AG08395 (cell line): Measurements from ENCODE around the gene BCL11A.

Experiments
- DNase-seq: peaks from one replicate; pipeline ENCODE4 v3.0.0; 2012; ENCODE audit warnings: mixed read lengths, low spot score

The BCL11A gene

DNA sequence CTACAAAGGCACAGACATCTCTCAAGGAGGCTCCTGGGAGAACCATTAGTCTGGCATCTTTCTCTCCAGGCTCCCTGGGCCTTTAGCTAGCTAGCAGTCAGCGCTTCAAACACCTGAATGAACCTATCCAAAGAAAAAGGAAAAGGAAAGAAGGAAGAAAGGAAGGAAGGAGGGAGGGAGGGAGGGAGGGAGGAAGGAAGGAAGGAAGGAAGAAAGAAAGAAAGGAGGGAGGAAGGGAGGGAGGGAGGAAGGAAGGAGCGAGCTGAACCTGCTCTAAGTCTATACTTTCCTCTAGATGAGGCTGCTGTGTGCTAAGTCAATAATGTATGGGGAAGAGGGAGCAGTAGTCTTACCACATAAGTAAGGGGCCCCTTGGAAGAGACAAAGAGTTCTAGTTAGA, 5.1 kb upstream of the BCL11A start:
- DNase-seq: no peak

DNA sequence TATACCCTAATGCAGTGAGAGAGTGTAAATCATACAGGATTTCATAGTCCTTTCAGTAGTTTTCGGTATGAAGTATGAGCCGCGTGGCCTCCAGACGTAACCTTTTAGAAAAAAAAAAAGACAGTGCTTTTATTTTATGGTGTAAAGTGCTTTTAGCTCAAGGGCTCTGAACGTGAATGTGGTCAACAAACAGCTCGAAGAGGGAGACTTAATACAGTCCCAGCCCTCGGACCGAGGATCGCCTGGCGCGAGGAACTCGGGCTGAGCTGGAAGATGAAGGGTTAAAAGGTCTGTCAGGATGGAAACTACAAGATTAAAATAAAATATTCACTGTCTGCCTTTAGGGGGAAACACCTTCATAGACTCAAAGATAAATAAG, 4.0 kb upstream of the BCL11A start:
- DNase-seq: no peak

DNA sequence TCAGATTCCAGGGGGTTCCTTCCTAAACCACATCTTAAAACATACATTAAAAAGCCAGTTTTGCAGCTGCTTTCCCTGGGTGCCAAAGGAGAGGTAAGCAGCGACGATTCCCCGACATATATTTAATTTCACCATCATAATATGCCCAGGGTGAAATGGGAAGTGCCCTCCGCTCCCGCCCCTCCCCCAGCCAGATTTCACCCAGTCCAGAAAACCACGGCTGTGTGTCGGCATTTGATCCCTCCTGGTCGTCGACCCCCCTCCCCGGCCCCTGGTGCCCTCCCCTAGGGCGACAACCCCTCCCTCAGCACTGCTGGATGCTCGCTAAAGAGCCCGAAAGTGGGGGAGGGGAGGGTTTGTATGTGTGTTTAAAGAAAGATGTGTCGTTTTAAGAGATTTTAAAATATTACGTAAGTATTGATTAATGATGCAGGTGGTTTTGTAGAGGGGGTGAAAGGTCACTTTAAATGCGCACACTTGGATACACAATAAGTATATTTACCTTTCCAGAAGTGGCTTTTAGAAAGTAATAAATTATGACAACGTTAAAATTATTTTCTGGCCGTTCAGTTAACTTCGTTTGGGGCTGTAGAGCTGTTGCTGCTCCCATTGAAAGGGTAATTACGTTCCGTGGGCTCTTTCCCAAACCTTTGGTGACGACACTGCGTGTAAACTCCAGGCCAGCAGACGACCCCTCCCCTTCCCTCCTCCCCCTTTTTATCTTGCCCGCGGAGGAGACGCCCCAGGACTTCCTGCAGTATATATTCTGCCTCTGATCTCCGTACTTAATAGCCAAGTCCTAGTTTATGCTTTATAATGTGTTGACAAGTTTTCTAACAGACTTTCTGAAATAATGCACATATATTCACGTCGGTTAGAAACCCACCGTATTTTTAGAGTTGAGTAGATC, 3.4 kb upstream of the BCL11A start:
- DNase-seq: no peak

DNA sequence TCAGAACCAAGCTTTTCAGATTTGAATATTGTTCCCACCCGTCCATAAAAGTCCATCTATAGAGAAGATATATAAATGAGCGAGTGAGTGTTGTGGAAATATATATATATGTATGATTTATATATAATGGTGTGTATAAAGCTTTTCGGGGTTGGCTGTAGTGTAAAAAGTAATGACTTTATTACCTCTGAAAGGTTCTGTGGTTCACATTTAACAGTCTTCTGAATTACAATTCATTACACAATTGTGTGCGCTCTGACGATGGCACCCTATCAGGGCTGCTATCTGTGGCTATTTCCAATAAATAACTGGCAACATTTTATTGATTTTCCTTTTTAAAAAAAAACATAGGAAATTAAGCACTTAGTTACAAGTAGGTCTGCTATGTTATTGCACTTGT, 2.7 kb upstream of the BCL11A start:
- DNase-seq: no peak

DNA sequence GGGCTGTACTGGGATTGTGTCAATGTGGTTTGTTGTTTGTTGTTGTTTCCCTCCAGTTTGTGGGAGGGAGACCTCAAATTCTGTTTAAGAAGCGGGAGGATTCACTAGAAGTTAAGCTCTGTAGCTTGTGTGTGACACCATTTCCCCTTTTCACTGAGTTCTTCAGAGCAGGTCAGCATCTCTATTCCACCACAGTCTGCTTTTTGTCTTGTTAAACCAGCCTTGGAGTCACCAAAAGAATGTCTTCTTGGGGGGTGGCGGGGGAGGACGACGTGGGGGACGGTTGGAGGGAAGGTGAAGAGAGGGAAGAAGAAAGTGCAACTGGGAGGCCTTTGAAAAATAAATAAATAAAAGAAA, 2.3 kb upstream of the BCL11A start:
- no peak for DNase-seq

DNA sequence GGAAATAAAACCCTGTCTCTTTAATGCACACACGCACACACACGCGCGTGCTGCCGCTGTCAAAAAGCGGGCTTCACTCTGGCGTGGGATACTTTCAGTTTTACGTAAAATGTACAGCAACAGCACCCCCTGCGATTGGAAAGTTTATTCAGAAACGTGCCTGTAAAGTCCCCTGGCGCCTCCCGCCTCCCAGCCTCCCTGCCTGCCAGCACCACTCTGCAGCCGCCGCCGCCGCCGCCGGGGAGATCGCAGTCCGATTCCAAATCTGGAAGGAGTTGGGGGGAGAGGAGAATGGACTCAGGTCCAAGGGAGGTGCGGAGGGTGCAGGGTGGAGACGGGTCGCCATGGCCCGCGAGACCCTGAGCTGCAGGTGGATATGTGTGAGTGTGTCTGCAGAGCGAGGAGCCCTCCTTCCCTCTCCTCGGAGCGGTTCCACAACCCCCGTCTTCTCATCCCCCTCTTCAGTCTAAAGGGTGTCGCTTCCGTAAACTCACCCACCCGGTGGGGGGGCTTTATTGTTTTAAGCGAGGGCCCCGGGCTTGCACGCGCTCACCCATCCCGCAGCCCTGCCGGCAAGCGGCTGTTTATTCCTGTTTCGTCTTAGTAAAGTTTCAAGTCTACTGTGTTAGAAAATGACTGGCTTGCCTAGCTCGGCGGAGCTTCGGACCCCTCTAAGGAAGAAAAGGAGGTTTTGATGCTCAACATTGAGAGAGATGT, 1.8 kb upstream of the BCL11A start:
- DNase-seq: peak; percentile 51

DNA sequence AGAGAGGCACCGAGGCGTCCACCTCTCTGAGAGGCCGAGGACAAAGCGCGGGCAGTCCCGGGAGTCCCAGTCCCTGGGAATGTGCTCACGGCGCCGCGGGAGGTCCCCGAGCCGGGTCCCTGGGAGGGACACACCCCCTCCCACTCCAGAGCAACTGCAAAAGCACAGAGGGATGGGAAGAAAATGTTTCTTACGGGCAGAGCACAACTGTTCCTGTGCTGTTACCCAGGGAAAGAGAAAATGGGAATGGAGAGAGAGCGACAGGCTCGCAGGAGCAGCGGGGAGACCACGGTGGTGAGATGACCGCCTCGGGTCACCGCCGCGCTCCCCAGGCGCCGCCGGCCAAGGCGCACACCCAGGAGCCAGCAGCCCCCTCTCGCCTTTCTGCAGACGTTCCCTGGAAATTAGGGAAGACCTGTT, 1.2 kb upstream of the BCL11A start:
- no peak for DNase-seq

DNA sequence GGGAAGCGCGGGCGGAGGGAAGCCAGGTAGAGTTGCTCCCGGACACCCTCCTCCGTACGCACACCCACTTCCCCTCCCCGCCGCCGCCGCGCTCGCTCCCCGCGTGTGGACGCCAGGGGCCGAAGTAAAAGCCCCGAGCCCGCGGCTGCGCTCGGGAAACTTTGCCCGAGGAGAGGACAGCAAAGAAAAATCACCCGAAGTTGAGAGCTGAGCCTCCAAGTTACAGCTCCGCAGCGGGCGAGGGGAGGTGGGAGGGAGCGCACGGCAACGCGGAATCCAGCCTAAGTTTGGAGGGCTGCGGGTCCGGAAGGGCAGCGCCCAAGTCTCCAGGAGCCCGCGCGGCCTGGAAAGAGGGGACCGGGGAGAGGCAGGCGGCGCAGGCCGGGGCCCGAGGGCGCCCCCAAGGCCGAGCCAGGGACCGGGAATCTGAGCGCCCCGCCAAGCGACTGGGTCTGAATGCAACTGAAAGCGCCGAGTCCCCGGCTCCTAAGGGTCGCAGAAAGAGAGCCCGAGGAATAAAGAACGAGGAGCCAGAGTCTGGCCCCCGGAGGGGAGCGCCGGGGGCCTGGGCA, 706 bp upstream of the BCL11A start:
- DNase-seq: no peak

DNA sequence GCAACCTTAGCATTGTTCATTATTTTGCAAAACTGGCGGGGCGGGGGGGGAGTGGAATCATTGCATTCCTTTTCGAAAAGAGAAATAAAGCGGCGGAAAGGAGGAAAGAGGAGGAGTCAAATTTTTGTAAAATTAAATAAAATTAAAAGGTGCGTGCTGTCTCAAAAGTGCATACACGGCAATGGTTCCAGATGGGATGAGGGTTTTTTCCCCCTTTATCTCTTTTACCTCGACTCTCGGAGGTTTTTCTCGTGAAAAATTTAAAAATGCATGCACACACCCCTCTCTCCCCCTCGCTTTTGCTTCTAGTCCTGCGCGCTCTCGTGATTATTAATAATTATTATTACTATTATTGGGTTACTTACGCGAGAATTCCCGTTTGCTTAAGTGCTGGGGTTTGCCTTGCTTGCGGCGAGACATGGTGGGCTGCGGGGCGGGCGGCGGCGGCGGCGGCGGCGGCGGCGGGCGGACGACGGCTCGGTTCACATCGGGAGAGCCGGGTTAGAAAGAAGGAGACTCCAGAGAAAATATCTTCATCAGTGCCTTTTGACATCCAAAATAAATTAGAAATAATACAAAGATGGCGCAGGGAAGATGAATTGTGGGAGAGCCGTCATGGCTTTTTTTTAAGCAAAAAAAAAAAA, 481 bp downstream of the BCL11A start:
- no peak for DNase-seq

DNA sequence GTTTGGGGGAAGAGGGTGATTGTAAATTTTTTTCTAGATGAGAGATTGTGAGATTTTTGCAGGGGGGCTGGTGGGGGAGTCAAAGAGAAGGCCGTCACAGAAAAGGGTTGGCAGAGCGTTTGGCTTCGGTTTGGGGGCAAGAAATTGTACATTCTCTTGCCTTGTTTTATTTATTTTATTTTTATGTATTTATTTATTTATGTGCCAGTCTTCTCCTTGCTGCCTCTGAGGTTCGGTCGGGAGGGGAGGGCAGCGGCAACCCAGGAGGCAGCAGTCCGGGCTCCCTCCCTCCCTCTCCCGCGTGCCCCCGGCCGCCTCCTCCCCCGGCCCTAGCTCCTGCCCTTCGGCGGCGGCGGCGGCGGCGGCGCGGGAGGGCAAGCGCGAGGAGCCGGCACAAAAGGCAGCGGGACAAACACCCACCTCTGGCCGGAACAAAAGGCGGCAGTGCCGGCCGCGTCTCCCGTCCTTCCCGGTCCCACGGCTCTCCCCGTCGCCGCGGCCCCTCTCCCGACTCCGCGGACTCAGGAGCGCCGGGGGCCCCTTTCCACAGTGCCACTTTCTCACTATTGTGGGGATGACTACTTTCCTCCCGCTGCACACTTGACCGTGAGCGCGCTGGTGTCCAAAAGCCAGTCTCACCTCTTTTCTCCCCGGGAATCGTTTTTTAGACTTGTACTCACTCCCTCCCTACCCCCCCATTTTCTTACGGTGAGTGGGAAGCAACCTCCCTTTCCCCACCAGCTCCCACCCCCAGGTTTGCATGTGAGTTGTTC, 1.2 kb downstream of the BCL11A start:
- no peak for DNase-seq

DNA sequence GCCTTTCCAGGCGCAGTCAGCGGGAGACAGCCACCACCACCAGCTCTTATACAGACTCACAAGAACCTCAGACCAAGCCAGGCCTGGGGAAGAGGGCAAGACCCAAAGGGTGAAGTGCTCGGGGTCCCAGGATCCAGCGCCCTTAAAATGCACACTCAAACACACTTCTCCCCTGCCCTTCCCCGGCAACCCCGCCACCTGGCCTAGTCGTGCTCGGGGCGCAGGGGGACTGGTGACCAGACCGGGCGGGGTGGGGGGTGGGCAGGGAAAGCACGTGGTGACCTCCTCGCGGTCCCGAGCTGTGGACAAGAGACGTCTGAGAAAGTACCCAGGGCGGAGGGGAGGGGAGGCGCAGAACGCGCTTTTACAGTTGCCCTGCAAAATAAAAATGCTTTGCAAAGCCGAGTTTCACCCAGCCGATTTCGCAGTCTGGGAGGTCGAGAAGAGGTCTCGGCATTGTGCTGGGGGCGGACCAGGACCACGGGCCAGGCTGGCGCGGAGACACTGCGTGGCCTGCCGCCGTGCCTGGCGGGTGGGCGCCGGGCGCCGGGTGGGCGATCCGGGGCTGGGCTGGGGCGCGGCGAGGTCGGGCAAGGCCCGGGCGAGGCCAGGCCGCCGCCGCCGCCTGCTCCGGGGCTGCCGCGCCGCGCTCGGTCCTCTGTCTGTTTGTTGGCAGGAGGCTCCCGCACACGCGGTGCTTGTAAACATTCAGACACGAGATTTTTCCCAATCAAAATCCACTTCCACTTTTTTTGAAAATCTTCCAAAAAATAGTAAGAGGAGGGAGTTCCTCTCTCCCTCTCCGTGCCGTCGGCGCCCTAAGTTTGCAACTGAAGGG, 2.0 kb downstream of the BCL11A start:
- peak; percentile 34 for DNase-seq

DNA sequence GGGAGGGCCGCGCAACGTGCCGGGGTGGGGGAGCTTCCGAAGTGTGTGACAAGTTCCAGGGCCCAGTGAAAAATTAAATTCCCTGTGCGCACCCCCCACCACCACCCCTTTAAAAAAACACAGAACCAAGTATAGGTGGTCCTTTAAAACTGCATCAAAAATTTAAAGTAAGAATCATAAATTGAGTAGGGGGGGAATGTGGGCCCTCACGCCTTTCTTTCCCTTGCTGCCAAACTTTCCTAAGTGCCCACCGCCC, 2.5 kb downstream of the BCL11A start:
- no peak for DNase-seq

DNA sequence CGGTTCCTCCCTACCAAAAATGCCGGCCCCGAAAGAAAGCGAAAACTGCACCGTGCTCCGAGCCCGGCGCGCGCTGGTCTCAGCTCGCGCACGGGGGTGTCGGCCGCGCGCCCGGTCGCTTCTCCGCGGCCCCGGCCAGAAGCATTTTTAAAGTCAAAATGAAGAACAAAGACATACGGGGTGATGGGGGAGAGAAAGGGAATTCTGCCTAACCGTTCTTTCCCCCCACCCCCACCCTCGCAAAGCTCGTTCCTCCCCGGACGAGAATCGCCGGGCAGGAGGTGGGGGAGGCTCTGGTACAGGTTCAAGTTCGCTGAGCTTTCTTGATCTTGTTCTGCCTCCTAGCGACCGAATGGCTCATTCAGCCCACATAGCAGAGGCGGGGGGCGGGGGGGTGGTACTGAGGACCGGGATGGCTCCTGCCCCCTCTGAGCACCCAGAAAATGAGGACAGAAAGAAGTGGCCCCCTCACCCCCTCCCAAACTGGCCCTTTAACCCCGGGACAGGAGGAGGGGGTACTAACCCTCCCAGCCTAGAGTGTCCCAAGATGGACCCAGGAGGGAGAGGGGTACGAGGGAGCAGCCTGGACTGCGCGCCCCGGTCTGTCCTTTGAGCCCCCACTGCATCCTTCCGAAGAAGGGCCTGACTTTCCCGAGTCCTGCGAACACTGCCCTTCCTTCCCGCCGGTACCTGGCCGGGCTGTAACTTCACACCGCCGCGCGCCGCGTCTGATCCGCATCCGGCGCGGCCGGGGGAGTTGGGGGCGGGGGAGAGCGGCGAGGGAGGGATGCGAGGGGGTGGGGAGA, 3.1 kb downstream of the BCL11A start:
- DNase-seq: peak; percentile 80

DNA sequence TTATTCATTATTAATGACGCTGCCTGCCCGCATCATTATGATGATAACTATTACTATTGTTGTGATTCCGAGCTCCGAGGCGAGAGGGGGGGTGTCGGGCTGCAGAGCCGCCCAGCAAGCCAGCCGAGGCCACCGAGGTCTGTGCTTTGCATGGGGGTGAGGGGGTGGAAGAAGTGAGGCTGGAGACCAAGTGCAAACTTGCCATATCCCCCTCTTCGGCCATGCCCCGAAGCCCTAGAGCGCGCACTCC, 3.6 kb downstream of the BCL11A start:
- no peak for DNase-seq

DNA sequence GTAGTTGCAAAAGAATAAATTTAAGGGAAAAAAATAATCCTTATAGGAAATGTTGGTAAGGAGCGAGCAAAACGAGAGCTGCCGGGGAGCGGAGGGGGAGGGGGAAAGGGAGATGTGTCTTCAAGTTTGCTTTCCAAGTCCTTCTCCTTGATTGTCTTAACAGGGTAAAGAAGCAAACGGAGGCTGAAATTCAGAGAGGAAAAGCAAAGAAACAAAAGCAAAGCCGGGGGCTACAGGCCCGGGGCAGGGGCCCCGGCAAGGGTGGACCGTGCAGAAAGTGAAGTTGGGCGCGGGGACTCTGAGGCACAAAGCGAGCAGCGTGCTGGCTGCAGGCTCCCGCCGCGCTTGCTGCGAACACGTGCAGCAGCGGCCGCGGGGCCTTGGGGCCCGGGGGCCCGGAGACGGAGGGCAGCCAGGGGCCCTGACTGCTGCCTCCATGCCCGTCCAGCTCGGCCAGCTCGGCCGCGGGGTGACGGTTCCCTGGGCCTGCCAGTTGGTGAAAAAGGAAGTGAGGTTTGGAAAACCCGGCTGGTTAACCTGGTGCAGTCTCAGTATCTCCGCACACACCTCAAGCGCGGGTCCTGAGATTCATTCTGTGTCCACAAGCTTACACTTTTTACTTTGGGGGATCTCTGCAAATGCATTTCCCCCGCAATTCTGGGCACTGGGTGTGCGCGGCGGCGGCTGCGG, 4.1 kb downstream of the BCL11A start:
- DNase-seq: no peak

DNA sequence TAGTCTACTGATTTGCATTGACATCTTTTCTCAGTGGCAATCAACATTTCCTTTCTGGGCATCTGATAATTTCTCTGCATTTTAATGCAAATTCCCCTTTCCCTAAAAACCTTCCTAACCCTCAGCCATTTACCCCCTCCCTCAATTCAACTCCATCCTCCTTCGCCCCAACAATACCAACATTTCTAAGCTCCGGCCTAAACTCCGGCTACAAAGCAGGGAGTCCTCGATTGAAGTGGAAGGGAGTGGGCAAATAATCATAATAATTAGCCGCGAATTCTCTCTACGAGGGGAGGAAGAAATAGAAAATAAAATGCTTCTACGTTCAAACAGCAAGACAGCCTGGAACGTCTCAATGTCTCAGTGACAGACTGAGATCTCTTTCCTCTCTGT, 4.6 kb downstream of the BCL11A start:
- no peak for DNase-seq

DNA sequence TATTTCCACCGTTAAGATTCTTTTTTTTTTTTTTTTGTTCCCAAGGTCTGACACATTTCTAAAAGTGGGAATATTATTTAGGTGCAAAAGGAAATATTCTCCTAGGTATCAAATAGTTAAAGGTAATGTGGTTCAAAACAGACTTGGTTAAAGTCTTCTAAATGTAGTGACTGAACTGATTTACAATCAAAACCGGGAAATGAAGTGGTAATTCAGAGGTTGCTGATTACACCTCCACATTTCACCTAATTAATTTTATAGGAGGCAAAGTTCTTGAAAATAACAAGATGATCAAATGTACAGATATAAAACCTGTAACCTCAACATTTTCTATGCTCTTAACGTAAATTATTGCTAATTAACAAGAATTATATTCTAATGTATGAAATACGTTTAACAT, 5.1 kb downstream of the BCL11A start:
- no peak for DNase-seq

DNA sequence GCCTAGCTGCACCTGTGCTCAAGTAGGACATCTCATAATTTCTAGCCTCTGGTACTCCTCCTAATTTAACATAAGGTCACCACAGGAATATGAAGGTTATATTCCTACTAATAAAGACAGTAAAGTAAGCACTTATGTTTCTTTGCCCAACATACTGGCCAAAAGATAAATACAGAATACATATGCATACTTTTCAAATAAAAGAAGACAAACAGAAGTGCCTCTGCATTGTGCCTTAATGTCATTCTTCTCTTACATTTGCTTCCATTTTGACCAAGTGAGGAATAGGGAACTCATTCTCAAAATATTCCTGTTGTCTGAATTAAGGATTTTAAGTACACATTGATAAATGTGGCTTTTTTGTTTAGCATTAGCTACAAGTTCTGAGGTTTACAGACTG, 5.6 kb downstream of the BCL11A start:
- DNase-seq: no peak

DNA sequence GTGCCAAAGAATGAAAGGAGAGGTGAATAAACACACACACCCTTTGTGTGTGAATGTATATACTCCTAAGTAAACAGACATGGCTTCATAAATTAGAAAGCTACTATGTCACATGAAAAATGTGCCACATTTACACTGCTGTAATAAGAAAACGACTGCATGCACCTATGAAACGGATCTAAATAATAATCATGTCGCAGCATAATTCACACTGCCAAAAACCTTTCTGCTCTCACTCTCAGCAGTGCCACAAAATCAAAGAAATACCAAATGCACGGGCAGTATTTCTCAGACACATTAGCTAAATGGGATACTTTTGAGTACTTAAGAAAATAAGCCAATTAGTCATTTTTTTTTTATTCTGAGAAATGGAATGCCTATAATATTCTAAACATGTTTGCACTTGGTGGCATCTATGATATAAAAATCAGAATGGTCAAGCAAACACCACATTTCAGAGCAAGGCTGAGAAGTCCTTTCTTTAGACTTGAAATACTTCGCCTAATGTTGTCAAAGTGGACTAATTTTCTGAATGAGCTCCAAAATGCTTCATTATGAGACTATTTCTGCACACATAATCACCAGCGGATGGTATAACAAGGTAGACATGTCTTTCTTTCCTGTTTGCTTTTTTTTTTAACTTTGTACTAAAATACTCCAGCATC, 6.6 kb downstream of the BCL11A start:
- no peak for DNase-seq
